Liver (tissue), 9 donors: ENCODE measurements around the gene ELOA. TPM values are rescaled to one million over a fixed set of nuclear protein-coding genes. Genes with fewer than 3 reads are reported as not detected.

ENCODE experiments used
- DNase-seq: peaks from one replicate; pipeline ENCODE4 v3.0.0-alpha.2; 2017; ENCODE audit warnings: low spot score
- H3K27ac ChIP-seq, 2 donors: one replicate each; pipeline ENCODE4 v1.7.0; 2013; ENCODE audit warnings: inconsistent platforms in 2 of 2, low read length in 2 of 2, control low read depth in 1 of 2, low read depth in 1 of 2, mild to moderate bottlenecking in 1 of 2
- H3K27me3 ChIP-seq, 4 donors: one replicate each; pipeline versions ENCODE4 v1.6.1 to v1.7.0; 2013; ENCODE audit warnings: low read length in 3 of 4, inconsistent platforms in 1 of 4, mild to moderate bottlenecking in 1 of 4, moderate library complexity in 1 of 4; ENCODE audit not compliant: control insufficient read depth in 4 of 4, insufficient read depth in 4 of 4
- H3K36me3 ChIP-seq, 4 donors: one replicate each; pipeline versions ENCODE4 v1.6.1 to v1.7.0; 2013; ENCODE audit warnings: low read length in 3 of 4, mild to moderate bottlenecking in 3 of 4, low read depth in 1 of 4, moderate library complexity in 1 of 4; ENCODE audit not compliant: control insufficient read depth in 4 of 4, insufficient read depth in 3 of 4
- H3K4me1 ChIP-seq, 4 donors: one replicate each; pipeline versions ENCODE4 v1.6.1 to v1.7.0; 2013; ENCODE audit warnings: low read length in 3 of 4, mild to moderate bottlenecking in 3 of 4, moderate library complexity in 1 of 4; ENCODE audit not compliant: control insufficient read depth in 4 of 4, insufficient read depth in 4 of 4
- H3K4me3 ChIP-seq, 3 donors: one replicate each; pipeline versions ENCODE4 v1.6.1 to v1.7.0; 2013; ENCODE audit warnings: low read length in 3 of 3, control low read depth in 1 of 3, low read depth in 1 of 3, mild to moderate bottlenecking in 1 of 3
- H3K9ac ChIP-seq, 2 donors: one replicate each; pipeline ENCODE4 v1.7.0; 2013; ENCODE audit warnings: low read length in 2 of 2, mild to moderate bottlenecking in 2 of 2, moderate library complexity in 2 of 2, control low read depth in 1 of 2, low read depth in 1 of 2
- H3K9me3 ChIP-seq, 4 donors: one replicate each; pipeline versions ENCODE4 v1.6.1 to v1.7.0; 2013; ENCODE audit warnings: low read length in 3 of 4; ENCODE audit not compliant: control insufficient read depth in 4 of 4
- ATF3 ChIP-seq: IDR thresholded peaks from 2 replicates; pipeline ENCODE4 v1.6.1; 2016; ENCODE audit warnings: antibody characterized with exemption
- CTCF ChIP-seq: fragments of 150-350 bp; IDR thresholded peaks from 2 replicates; pipeline ENCODE4 v1.5.1; 2017; ENCODE audit warnings: improper control_type of control experiment, low read depth, low read length; ENCODE audit not compliant: missing input control
- EGR1 ChIP-seq, 2 donors: IDR thresholded peaks; 2 replicates each; pipeline ENCODE4 v1.6.1; 2016 to 2018; ENCODE audit warnings: antibody characterized with exemption in 2 of 2, low read depth in 2 of 2
- FOXA1 ChIP-seq: IDR thresholded peaks from 2 replicates; pipeline ENCODE4 v1.6.1; 2016; ENCODE audit warnings: antibody characterized with exemption
- FOXA2 ChIP-seq: IDR thresholded peaks from 2 replicates; pipeline ENCODE4 v1.6.1; 2016; ENCODE audit warnings: antibody characterized with exemption
- GABPA ChIP-seq, 2 donors: IDR thresholded peaks in 1 of 2; conservative IDR thresholded peaks in 1 of 2; 2 replicates each; pipeline ENCODE4 v1.6.1; 2016; ENCODE audit warnings: antibody characterized with exemption in 2 of 2, mild to moderate bottlenecking in 1 of 2, moderate library complexity in 1 of 2
- HNF4A ChIP-seq, 2 donors: conservative IDR thresholded peaks; 2 replicates each; pipeline ENCODE4 v1.6.1; 2016; ENCODE audit warnings: antibody characterized with exemption in 2 of 2, mild to moderate bottlenecking in 2 of 2
- HNF4G ChIP-seq: IDR thresholded peaks from 2 replicates; pipeline ENCODE4 v1.6.1; 2016; ENCODE audit warnings: antibody characterized with exemption
- JUND ChIP-seq, 2 donors: IDR thresholded peaks; 2 replicates each; pipeline ENCODE4 v1.6.1; 2016; ENCODE audit warnings: antibody characterized with exemption in 2 of 2
- MAX ChIP-seq: IDR thresholded peaks from 2 replicates; pipeline ENCODE4 v1.6.1; 2016; ENCODE audit warnings: antibody characterized with exemption
- NR2F2 ChIP-seq: IDR thresholded peaks from 2 replicates; pipeline ENCODE4 v1.6.1; 2016; ENCODE audit warnings: antibody characterized with exemption
- RAD21 ChIP-seq, 2 donors: IDR thresholded peaks; 2 replicates each; pipeline ENCODE4 v1.6.1; 2016; ENCODE audit warnings: antibody characterized with exemption in 2 of 2, mild to moderate bottlenecking in 2 of 2
- REST ChIP-seq: IDR thresholded peaks from 2 replicates; pipeline ENCODE4 v1.6.1; 2016; ENCODE audit warnings: antibody characterized with exemption, mild to moderate bottlenecking
- RXRA ChIP-seq, 2 donors: IDR thresholded peaks; 2 replicates each; pipeline ENCODE4 v1.6.1; 2017 to 2018; ENCODE audit warnings: antibody characterized with exemption in 2 of 2, mild to moderate bottlenecking in 1 of 2
- SP1 ChIP-seq: IDR thresholded peaks from 2 replicates; pipeline ENCODE4 v1.6.1; 2018; ENCODE audit warnings: antibody characterized with exemption, mild to moderate bottlenecking
- TAF1 ChIP-seq: conservative IDR thresholded peaks from 2 replicates; pipeline ENCODE4 v1.6.1; 2016; ENCODE audit warnings: antibody characterized with exemption, mild to moderate bottlenecking
- YY1 ChIP-seq: IDR thresholded peaks from 2 replicates; pipeline ENCODE4 v1.6.1; 2016; ENCODE audit warnings: antibody characterized with exemption, mild to moderate bottlenecking
- ZBTB33 ChIP-seq: IDR thresholded peaks from 2 replicates; pipeline ENCODE4 v1.6.1; 2016; ENCODE audit warnings: antibody characterized with exemption
- WGBS: extraction: QIAGEN DNeasy Blood & Tissue Kit; methylation state at CpG from one replicate; pipeline ENCODE4 v1.1.7; 2013; 5-methylcytosine and 5-hydroxymethylcytosine counted together
- polyA plus RNA-seq, 2 donors: library from polyadenylated mRNA; stranded (reverse) in 1 of 2; unstranded in 1 of 2; fragments of 200-250 nt in 1 of 2; fragments of >200 nt in 1 of 2; fragmentation: Nextera tagmentation in 1 of 2; extraction: Ambion mirVana in 1 of 2; gene quantifications; one replicate each; pipeline versions ENCODE4 v1.2.1 to v1.2.3, GENCODE V29; 2013 to 2015
- total RNA-seq, 2 donors: library from RNA; depleted of rRNA; stranded (reverse); fragments of >200 nt; gene quantifications; one replicate each; pipeline ENCODE4 v1.2.3, GENCODE V29; 2014
- donor health status: healthy.
- donor health status: healthy.
- donor health status: healthy.
- donor health status: healthy.
- donor health status: healthy.

ELOA gene
- total and polyA plus RNA-seq, 4 donors: 11.1 to 34.9 (median 24.3) TPM

GRCh38 chr1:23788695-23789094 is 45.4 kb downstream of the ELOA start:
- TF ChIP-seq FOXA2: no peak
- no peak for TF ChIP-seq NR2F2
- no peak for TF ChIP-seq YY1
- no peak for TF ChIP-seq ZBTB33
- TF ChIP-seq HNF4A (conservative IDR thresholded peaks at IDR 0.05): no peak
- no peak for TF ChIP-seq ATF3
- no peak for TF ChIP-seq GABPA (IDR thresholded peaks at IDR 0.05 in 1 of 2, conservative IDR thresholded peaks at IDR 0.05 in 1 of 2)
- TF ChIP-seq JUND (IDR thresholded peaks at IDR 0.05): no peak
- no peak for TF ChIP-seq RAD21 (IDR thresholded peaks at IDR 0.05)
- no peak for TF ChIP-seq MAX
- H3K4me1 ChIP-seq: peaks cover 13 to 29% (median 23%) of the 10 kb centered on the region in 4 donors
- H3K27ac ChIP-seq: no peak overlapping the region
- no peaks in the 10 kb centered on the region for H3K27me3 ChIP-seq
- 96% methylated on average over 3 of the region's 3 CpGs for WGBS
- no peak overlapping the region for H3K4me3 ChIP-seq
- peaks cover 5 to 22% (median 18%) of the 10 kb centered on the region in 4 donors for H3K36me3 ChIP-seq
- no peak overlapping the region for H3K9ac ChIP-seq
- H3K9me3 ChIP-seq: no peaks in the 10 kb centered on the region
- no peak for DNase-seq

GRCh38 chr1:23790696-23791515 is 47.6 kb downstream of the ELOA start, which contains the start of gene LYPLA2:
LYPLA2 (plus strand) TSS chr1:23791145; CDS start chr1:23792683, 1,538 bp downstream.
- Histone ChIP-seq H3K36me3 (peaks cover 5 to 18% (median 13%) of the 10 kb centered on the region in 4 donors), H3K9ac (peak within 1 kb of the TSS; percentile 52 to 92), H3K27ac (peak within 1 kb of the TSS; percentile 30 to 51), H3K4me1 (peaks cover 13 to 38% (median 28%) of the 10 kb centered on the region in 4 donors), H3K9me3 (no peaks in the 10 kb centered on the region), H3K27me3 (no peaks in the 10 kb centered on the region), H3K4me3 (peak within 1 kb of the TSS; percentile 54 to 87 (median 76))
- DNase-seq: peak; percentile 84
- no peak for TF ChIP-seq SP1
- TF ChIP-seq YY1: peak; percentile 97
- peak in 1 of 2 donors; percentile 17 for TF ChIP-seq RXRA (IDR thresholded peaks at IDR 0.05)
- no peak for TF ChIP-seq JUND (IDR thresholded peaks at IDR 0.05)
- no peak for TF ChIP-seq CTCF
- TF ChIP-seq FOXA1: no peak
- no peak for TF ChIP-seq HNF4G
- TF ChIP-seq ZBTB33: no peak
- peak; percentile 90 to 91 for TF ChIP-seq EGR1 (IDR thresholded peaks at IDR 0.05; ENCODE audit: low read depth in 2 of 2)
- TF ChIP-seq NR2F2: no peak
- TF ChIP-seq TAF1: no peak
- TF ChIP-seq RAD21 (IDR thresholded peaks at IDR 0.05): peak in 1 of 2 donors; percentile 35
- TF ChIP-seq FOXA2: no peak
- peak; percentile 75 for TF ChIP-seq MAX
- TF ChIP-seq HNF4A (conservative IDR thresholded peaks at IDR 0.05): no peak
- TF ChIP-seq ATF3: no peak
- TF ChIP-seq REST: peak; percentile 45
- TF ChIP-seq GABPA (IDR thresholded peaks at IDR 0.05 in 1 of 2, conservative IDR thresholded peaks at IDR 0.05 in 1 of 2): peak; percentile 91 to 97
- 1% methylated on average over 47 of the region's 47 CpGs for WGBS
